ENCODE data around the gene PRR18. TPM values are rescaled to one million over a fixed set of nuclear protein-coding genes. Genes with fewer than 3 reads are reported as not detected.

The PRR18 gene
- total and polyA plus RNA-seq, 9 of the 15 experiments (the other 6 are each of a cell fraction or from before 2014, with no cell fraction given) = not detected

- no peak for TF ChIP-seq CEBPG (CRISPR knock-in tag; IDR thresholded peaks at IDR 0.05)
- TF ChIP-seq CEBPG (tag; conservative IDR thresholded peaks at IDR 0.05 in 1 of 2, IDR thresholded peaks at IDR 0.05 in 1 of 2) = no peak
- no peak for TF ChIP-seq ZNF778 (CRISPR knock-in tag; IDR thresholded peaks at IDR 0.05)
- peak; percentile 25 for TF ChIP-seq RBM25 (IDR thresholded peaks at IDR 0.05; ENCODE audit: low read depth, low read length, severe bottlenecking)
- no peak for TF ChIP-seq EHMT2 (IDR thresholded peaks at IDR 0.05)
- TF ChIP-seq MITF (IDR thresholded peaks at IDR 0.05) = no peak
- TF ChIP-seq CSDE1 (IDR thresholded peaks at IDR 0.05) = 0 out of 4 replicates have a peak, but pooled peaks of 1 of the 2 experiments have one; percentile 31
- peak; percentile 62 for TF ChIP-seq HMGN3 (IDR thresholded peaks at IDR 0.05; ENCODE audit: borderline replicate concordance, extremely low read depth, insufficient read length, low read depth, low read length)
- peak; percentile 83 for TF ChIP-seq SIN3B (IDR thresholded peaks at IDR 0.05; ENCODE audit: low read depth)
- TF ChIP-seq ZNF217 (CRISPR knock-in tag; IDR thresholded peaks at IDR 0.05) = no peak
- TF ChIP-seq ZEB2 (IDR thresholded peaks at IDR 0.05) = no peak
- TF ChIP-seq ZKSCAN3 (CRISPR knock-in tag; IDR thresholded peaks at IDR 0.05) = no peak
- no peak for TF ChIP-seq DACH1 (IDR thresholded peaks at IDR 0.05; ENCODE audit: partially characterized antibody)
- no peak for TF ChIP-seq ZNF197 (CRISPR knock-in tag; IDR thresholded peaks at IDR 0.05; ENCODE audit: low read depth)
- TF ChIP-seq ETS1 (conservative IDR thresholded peaks at IDR 0.05; ENCODE audit: control insufficient read depth, low read depth, low read length) = peak; percentile 54; the same call in 1 of the 2 replicates
- peak; percentile 78 for TF ChIP-seq SP1 (CRISPR knock-in tag; IDR thresholded peaks at IDR 0.05)
- no peak for TF ChIP-seq AFF1 (IDR thresholded peaks at IDR 0.05; ENCODE audit: low read depth in 1 of 2, partially characterized antibody in 2 of 2)
- no peak for TF ChIP-seq FOXA1 (IDR thresholded peaks at IDR 0.05; ENCODE audit: borderline replicate concordance)
- TF ChIP-seq ATF4 (CRISPR knock-in tag; IDR thresholded peaks at IDR 0.05) = no peak
- no peak for TF ChIP-seq TEAD4 (IDR thresholded peaks at IDR 0.05; ENCODE audit: low read length)
- TF ChIP-seq TEAD4 (CRISPR knock-in tag; IDR thresholded peaks at IDR 0.05; ENCODE audit: borderline replicate concordance) = no peak
Measured at GRCh38 chr6:166342349-166343149, 34.4 kb upstream of the PRR18 start, which contains the start of gene SFT2D1 (continued).

Measured in K562 (cell line).